ENCODE results near the gene ARHGEF19.

The ARHGEF19 gene

GRCh38 chr1:16219968-16220500 is 7.6 kb upstream of the ARHGEF19 start:
- Histone ChIP-seq H3K4me1 (ENCODE audit: control insufficient read depth, low read length) (peaks cover 14% of the 10 kb centered on the region), H4K20me1 (ENCODE audit: control insufficient read depth, insufficient read depth, low read depth, low read length) (no peaks in the 10 kb centered on the region), H3K36me3 (ENCODE audit: control insufficient read depth, low read length) (no peaks in the 10 kb centered on the region), H3K79me2 (ENCODE audit: control insufficient read depth, low read length) (no peaks in the 10 kb centered on the region), H3K27me3 (ENCODE audit: control insufficient read depth, low read length) (no peaks in the 10 kb centered on the region), H3F3A (ENCODE audit: control insufficient read depth, insufficient read depth) (no peaks in the 10 kb centered on the region), H3K9me2 (replicated peaks; ENCODE audit: control insufficient read depth, low read length) (no peaks in the 10 kb centered on the region), H3K9me3 (ENCODE audit: control insufficient read depth, insufficient read depth, low read length) (no peaks in the 10 kb centered on the region), H3K4me3 (ENCODE audit: low read length) (no peak overlapping the region), H3K4me2 (ENCODE audit: low read length) (no peak overlapping the region), H3K27ac (ENCODE audit: low read depth, low read length) (no peak overlapping the region)
- no peak for TF ChIP-seq EZH2phosphoT487 (IDR thresholded peaks at IDR 0.05; ENCODE audit: borderline replicate concordance, low read length)
- no peak for TF ChIP-seq CTCF (IDR thresholded peaks at IDR 0.05; ENCODE audit: low read depth, low read length, poor library complexity, severe bottlenecking)

- Histone ChIP-seq H3K36me3 (ENCODE audit: control insufficient read depth, low read length) (no peaks in the 10 kb centered on the region), H3K4me3 (ENCODE audit: low read length) (no peak overlapping the region), H3K9me3 (ENCODE audit: control insufficient read depth, insufficient read depth, low read length) (no peaks in the 10 kb centered on the region), H3K27ac (ENCODE audit: low read depth, low read length) (no peak overlapping the region), H3K4me1 (ENCODE audit: control insufficient read depth, low read length) (peaks cover 14% of the 10 kb centered on the region), H3K27me3 (ENCODE audit: control insufficient read depth, low read length) (peaks cover 3% of the 10 kb centered on the region), H3F3A (ENCODE audit: control insufficient read depth, insufficient read depth) (no peaks in the 10 kb centered on the region), H4K20me1 (ENCODE audit: control insufficient read depth, insufficient read depth, low read depth, low read length) (no peaks in the 10 kb centered on the region), H3K79me2 (ENCODE audit: control insufficient read depth, low read length) (no peaks in the 10 kb centered on the region), H3K4me2 (ENCODE audit: low read length) (no peak overlapping the region), H3K9me2 (replicated peaks; ENCODE audit: control insufficient read depth, low read length) (no peaks in the 10 kb centered on the region)
- no peak for TF ChIP-seq EZH2phosphoT487 (IDR thresholded peaks at IDR 0.05; ENCODE audit: borderline replicate concordance, low read length)
- no peak for TF ChIP-seq CTCF (IDR thresholded peaks at IDR 0.05; ENCODE audit: low read depth, low read length, poor library complexity, severe bottlenecking)
Measured at GRCh38 chr1:16218674-16219071, 6.2 kb upstream of the ARHGEF19 start.

GRCh38 chr1:16218014-16218673 is 5.7 kb upstream of the ARHGEF19 start:
- H3K27me3 ChIP-seq (ENCODE audit: control insufficient read depth, low read length) = peaks cover 6% of the 10 kb centered on the region
- no peaks in the 10 kb centered on the region for H3K9me2 ChIP-seq (replicated peaks; ENCODE audit: control insufficient read depth, low read length)
- H3K36me3 ChIP-seq (ENCODE audit: control insufficient read depth, low read length) = no peaks in the 10 kb centered on the region
- no peaks in the 10 kb centered on the region for H3K9me3 ChIP-seq (ENCODE audit: control insufficient read depth, insufficient read depth, low read length)
- no peak overlapping the region for H3K4me3 ChIP-seq (ENCODE audit: low read length)
- H3K79me2 ChIP-seq (ENCODE audit: control insufficient read depth, low read length) = no peaks in the 10 kb centered on the region
- H4K20me1 ChIP-seq (ENCODE audit: control insufficient read depth, insufficient read depth, low read depth, low read length) = no peaks in the 10 kb centered on the region
- no peak overlapping the region for H3K27ac ChIP-seq (ENCODE audit: low read depth, low read length)
- H3K4me2 ChIP-seq (ENCODE audit: low read length) = no peak overlapping the region
- TF ChIP-seq EZH2phosphoT487 (IDR thresholded peaks at IDR 0.05; ENCODE audit: borderline replicate concordance, low read length) = no peak
- TF ChIP-seq CTCF (IDR thresholded peaks at IDR 0.05; ENCODE audit: low read depth, low read length, poor library complexity, severe bottlenecking) = no peak
- no peaks in the 10 kb centered on the region for H3F3A ChIP-seq (ENCODE audit: control insufficient read depth, insufficient read depth)
- peaks cover 14% of the 10 kb centered on the region for H3K4me1 ChIP-seq (ENCODE audit: control insufficient read depth, low read length)

All from DOHH2 (cell line).